GM19467 (cell line): ENCODE data around the gene PCDH9.

Experiments used
- ATAC-seq: cut with Tn5 transposase; IDR thresholded peaks from one replicate; pipeline ENCODE4 v1.9.1; 2021; ENCODE audit warnings: mild to moderate bottlenecking, moderate library complexity; ENCODE audit not compliant: unreplicated experiment

Gene PCDH9

GRCh38 chr13:66558506-66558905, 671.6 kb downstream of the PCDH9 start:
- no peak for ATAC-seq

DNA sequence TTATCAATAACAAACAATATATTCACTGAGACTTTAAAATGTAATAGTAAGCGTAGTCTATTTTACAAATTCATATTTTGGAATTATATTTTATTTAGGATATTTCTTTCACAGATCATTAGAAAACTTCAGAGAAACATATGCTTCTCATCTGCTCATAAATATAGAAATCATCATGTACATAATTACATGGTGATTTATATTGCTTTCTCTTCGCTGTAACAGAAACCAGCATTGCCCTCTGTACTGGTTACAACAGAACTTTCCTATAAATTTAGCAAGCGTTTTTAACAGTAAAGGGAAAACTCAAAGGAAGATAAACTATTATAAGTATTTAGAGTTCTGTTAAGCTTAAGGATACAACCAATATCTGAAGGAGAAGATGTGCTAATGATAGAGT, 672.8 kb downstream of the PCDH9 start:
- ATAC-seq = no peak

DNA sequence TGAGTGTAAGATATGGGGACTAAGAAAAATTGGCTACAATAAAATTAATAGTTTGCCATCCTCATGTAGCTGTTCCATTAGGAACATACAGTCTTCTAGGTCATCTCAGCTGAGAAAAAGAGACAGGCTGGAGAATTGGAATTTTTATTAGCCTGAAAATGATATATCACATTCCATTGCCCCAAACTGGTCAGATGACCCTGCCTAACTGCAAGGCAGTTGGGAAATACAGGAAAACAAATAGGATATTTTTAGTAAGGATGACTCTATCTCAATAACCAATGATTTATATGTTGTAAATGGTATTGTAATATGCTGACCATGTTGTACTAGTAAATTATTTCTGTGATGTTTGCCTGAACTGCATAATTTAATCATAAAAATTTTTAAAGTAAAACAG, 673.8 kb downstream of the PCDH9 start:
- no peak for ATAC-seq

DNA sequence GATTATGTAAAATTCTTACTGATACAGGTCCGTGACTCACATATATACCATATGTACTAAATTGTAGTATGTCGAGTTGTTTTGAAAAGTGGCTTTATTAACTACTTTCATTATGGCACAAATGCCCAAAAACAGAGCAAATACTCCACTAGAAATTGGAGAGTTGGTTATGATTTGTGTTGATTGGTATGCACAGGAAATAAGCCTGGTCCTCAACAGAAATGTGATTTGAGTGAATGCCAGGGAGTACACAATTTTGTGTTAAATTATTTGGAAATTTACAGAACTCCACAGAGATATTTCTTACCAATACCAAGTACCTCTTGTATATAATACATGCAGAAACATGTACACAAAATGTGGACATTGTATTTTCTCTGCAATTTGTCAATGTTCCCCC, 676.7 kb downstream of the PCDH9 start:
- no peak for ATAC-seq

DNA sequence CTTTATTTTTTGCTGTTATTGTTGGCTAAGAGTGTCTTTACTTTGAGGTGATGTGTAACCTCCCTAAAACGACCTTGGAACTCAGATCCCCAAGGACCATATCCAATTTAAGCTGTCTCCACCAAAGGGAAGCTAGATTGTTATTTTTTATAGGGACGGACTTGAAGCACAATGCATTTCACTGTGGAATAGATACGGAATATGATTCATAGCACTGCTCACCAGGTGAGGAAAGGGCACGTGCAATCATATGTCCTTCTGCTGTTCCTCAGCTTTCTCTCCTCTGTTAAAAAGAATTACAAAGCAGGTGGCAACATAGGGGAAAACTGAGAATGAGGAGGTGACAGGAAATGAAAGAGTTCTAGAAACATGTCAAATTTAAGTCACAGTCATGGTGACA, 679.0 kb downstream of the PCDH9 start:
- ATAC-seq = no peak

- ATAC-seq = no peak
Observed at GRCh38 chr13:66547685-66548084, 682.5 kb downstream of the PCDH9 start.

- ATAC-seq = no peak
Observed at GRCh38 chr13:66546534-66547379, 683.4 kb downstream of the PCDH9 start.

DNA sequence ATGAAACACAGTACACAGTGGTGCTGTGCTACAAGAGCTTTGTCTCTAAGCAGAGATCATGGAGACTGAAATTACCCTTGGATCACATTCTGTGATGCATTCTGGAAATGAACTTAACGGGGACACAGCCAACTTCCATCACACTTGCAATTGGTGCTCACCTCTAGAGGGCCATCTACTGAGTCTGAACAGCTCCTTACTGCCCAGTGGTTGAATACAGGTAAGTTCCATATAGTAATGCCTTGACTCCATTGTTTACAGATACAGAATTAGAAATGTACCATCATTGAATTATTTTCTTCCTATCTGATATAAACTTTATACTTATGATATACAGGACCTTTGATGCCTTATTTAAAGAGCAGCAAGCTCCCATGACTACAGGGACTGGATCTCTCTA, 686.4 kb downstream of the PCDH9 start:
- ATAC-seq = peak; percentile 47

GRCh38 chr13:66537417-66537816, 692.7 kb downstream of the PCDH9 start:
- ATAC-seq = no peak

GRCh38 chr13:66536746-66537145, 693.4 kb downstream of the PCDH9 start:
- no peak for ATAC-seq

DNA sequence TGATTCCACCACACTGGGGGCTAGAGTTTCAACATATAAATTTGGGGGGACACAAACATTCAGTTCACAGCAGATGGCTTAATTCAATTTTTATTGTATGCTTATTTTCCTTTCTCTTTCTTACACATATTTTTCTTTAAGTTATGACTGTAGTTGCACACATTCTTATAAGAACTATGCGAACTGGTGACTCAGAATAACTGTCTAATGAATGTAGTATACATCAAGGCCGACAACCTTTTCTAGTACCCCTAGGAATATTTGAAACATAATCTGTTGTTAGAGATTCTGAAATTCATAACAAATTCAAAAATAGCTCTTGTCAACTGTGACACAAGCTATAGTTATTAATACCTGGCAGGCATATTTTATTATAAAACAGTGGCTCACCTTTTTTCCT, 695.6 kb downstream of the PCDH9 start:
- no peak for ATAC-seq

GRCh38 chr13:66532845-66533244, 697.3 kb downstream of the PCDH9 start:
- no peak for ATAC-seq

GRCh38 chr13:66532146-66532545, 698.0 kb downstream of the PCDH9 start:
- ATAC-seq = no peak

DNA sequence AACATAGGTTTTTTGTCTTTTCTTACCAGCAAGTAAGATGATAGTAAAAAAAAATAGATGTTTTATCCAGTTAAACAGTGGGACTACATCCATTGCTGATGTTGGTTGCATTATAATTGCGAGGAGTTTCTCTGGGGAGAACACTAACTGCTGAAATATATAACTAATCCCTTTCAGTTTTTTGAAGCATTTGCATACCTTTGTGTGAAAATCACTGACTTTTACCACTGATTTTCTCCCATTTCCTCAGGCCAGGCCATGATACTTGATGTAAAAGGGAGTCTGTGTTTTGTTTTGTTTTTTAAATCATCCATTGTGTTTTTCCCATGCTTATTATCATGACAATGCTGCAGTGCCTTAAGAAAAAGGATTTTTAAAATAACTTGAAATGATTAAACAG, 699.5 kb downstream of the PCDH9 start:
- no peak for ATAC-seq

GRCh38 chr13:66530158-66530557, 700.0 kb downstream of the PCDH9 start:
- no peak for ATAC-seq

DNA sequence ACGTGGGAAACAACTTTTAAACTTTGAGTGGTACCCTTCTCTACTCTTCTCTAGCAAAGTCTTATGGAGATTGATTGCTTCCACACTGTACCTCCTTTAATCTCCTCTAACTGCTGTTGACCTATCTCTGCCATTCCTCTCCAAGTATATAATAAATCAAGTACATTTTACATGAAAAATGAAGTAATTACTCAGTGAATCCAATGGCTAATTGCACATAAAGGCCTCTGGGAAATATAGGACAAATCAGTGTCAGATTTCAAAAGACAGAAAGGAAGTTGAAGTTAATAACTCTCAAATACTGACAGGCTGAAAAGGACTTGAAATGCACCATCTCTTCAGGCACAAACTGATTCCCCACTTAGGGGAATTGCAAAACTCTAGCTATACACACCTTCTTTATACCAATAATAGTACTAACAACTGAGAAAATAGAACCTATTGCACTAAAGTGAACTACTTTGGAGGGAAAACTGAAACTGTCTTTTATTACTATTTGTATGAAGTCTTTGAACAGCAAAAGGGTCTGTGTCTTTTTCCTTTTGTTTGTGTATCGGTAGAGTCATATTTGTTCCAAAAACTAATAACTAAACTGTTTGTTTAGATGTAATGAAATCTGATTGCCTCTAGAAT, 701.1 kb downstream of the PCDH9 start:
- no peak for ATAC-seq

DNA sequence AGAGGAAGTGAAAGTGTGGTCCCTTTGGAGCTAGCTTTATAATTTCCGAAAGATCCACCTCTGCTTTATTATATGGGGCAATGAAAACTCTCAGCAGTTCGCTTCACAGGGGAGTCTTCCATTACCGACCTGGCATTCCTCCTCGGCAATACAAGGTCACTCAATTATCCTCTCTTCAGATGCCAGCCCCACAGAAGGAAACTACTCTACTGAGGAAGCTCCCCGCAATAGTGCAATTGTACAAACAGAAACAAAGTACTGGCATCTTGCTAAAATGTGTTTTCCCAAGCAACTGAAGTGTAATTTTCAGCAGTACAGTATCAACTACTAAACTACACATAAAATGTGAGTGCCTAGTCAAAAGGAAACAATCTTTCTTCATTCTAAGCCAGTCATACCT, 702.0 kb downstream of the PCDH9 start:
- ATAC-seq = no peak

DNA sequence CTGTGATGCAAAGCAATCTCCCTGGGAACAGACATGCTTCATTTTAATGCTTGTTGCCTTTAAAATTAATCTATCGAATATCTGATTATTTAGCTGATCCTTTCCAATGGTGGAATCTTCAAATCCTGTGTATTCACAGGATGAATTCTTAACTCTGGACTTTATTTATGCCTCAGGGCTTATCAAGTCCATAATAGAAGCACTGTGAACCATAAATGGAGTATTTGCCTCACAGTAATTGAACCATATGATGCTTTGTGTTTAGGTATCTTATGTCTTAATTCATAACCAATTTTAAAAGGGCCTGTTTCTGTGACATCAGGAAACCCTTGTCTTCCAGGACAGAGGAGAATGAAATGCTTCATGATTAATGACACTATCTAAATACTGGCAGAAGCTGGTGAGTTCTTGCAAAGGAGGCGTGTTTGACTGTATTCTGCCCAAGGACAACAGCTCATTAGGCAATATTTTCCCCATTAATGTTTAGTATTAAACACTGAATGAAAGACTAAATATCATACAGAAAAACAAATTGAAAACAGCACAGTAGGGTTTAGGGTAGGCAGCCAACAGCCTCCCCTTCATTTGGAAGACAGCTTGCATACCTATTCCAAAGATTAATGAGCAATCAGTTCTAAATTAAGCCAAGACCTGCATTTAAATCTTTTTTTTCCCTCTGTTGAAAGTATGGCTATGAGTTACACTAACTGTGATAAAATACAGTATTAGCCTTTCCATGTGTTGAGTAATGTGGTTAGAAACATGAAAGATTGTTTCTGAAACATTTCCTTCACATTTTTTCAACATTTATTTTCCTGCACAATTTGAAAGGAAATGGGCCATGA, 709.4 kb downstream of the PCDH9 start:
- ATAC-seq = no peak

DNA sequence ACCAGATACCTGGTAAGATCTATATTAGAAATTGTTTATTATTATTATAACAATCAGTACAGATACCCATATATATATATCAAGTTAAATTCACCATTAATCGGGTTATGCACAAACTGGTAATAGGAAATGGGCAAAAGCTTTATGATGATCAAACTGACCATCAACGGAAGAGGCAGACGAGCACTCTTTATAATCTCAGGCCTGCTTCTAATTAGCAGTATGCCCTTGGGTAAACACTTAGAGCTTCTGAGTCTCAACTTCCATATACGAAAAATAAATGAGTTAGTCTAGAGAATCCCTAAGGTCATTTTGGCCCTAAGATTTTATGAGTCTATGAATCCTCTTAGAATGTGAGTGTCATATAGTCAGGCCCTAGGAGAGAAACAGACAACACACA, 710.9 kb downstream of the PCDH9 start:
- no peak for ATAC-seq

DNA sequence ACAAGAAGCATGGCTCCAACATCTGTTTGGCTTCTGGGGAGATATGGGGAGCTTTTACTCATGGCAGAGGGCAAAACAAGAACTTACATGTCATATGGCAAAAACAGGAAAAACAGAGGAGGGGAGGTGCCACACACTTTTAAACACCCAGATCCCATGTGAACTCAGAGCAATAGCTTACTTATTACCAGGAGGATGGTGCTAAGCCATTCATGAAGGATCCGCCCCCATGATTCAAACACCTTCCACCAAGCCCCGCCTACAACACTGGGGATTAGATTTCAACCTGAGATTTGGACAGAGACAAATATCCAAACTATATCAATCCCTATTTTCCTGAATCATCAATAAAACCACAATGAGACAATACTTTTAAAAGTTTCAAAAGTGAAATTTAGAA, 712.1 kb downstream of the PCDH9 start:
- no peak for ATAC-seq

- ATAC-seq = no peak
Observed at GRCh38 chr13:66513728-66514127, 716.4 kb downstream of the PCDH9 start.

- ATAC-seq = no peak
Observed at GRCh38 chr13:66509175-66509574, 721.0 kb downstream of the PCDH9 start.
